Measurements from ENCODE around the gene PLEKHG4B.
"Not testable (repeated sequence)": the region's sequence is repeated elsewhere in the genome, so short reads cannot be mapped to it uniquely, and the experiment has no call there.

GRCh38 chr5:216076-216475, 124.1 kb downstream of the PLEKHG4B start:
- TF ChIP-seq BRCA1 (IDR thresholded peaks at IDR 0.05; ENCODE audit: low read depth, low read length); MAX (IDR thresholded peaks at IDR 0.05); RXRA (IDR thresholded peaks at IDR 0.05; ENCODE audit: insufficient read depth, low read depth, low read length); RAD21 (IDR thresholded peaks at IDR 0.05 in 1 of 2, conservative IDR thresholded peaks at IDR 0.05 in 1 of 2; ENCODE audit: low read depth in 2 of 2, low read length in 2 of 2); SIN3A (conservative IDR thresholded peaks at IDR 0.05 in 1 of 2, IDR thresholded peaks at IDR 0.05 in 1 of 2; ENCODE audit: low read depth in 1 of 2, low read length in 2 of 2); CTCF (IDR thresholded peaks at IDR 0.05; ENCODE audit: control extremely low read depth in 1 of 3, insufficient read depth in 1 of 3, low read depth in 1 of 3, low read length in 3 of 3); SP2 (IDR thresholded peaks at IDR 0.05; ENCODE audit: low read length); POLR2AphosphoS5 (IDR thresholded peaks at IDR 0.05; ENCODE audit: low read depth, low read length): not testable (repeated sequence)
